HPDE6-E6E7 (cell line): ENCODE measurements around the gene LDB2.

Experiments used
- DNase-seq: peaks from one replicate; pipeline ENCODE4 v3.0.0; 2011; ENCODE audit warnings: missing footprints; ENCODE audit errors: extremely low spot score

The LDB2 gene

GRCh38 chr4:16721613-16722291 is 176.7 kb downstream of the LDB2 start:
- DNase-seq = no peak

- no peak for DNase-seq
These were observed 177.7 kb downstream of the LDB2 start for GRCh38 chr4:16720761-16721160.

GRCh38 chr4:16717266-16717970 is 181.0 kb downstream of the LDB2 start:
- DNase-seq = no peak

- DNase-seq = no peak
These were observed 183.0 kb downstream of the LDB2 start for GRCh38 chr4:16715482-16715881.

GRCh38 chr4:16714191-16714590 is 184.3 kb downstream of the LDB2 start:
- DNase-seq = no peak

GRCh38 chr4:16713696-16714095 is 184.7 kb downstream of the LDB2 start:
- DNase-seq = no peak

- DNase-seq = no peak
These were observed 185.2 kb downstream of the LDB2 start for GRCh38 chr4:16713271-16713670.

GRCh38 chr4:16710198-16710597 is 188.2 kb downstream of the LDB2 start:
- no peak for DNase-seq

GRCh38 chr4:16707874-16708273 is 190.6 kb downstream of the LDB2 start:
- no peak for DNase-seq

- DNase-seq = no peak
These were observed 192.2 kb downstream of the LDB2 start for GRCh38 chr4:16706251-16706650.

- DNase-seq = no peak
These were observed 193.1 kb downstream of the LDB2 start for GRCh38 chr4:16705341-16705740.

GRCh38 chr4:16704489-16704888 is 194.0 kb downstream of the LDB2 start:
- DNase-seq = no peak

GRCh38 chr4:16695896-16696295 is 202.5 kb downstream of the LDB2 start:
- no peak for DNase-seq

- no peak for DNase-seq
These were observed 203.6 kb downstream of the LDB2 start for GRCh38 chr4:16694884-16695276.

- no peak for DNase-seq
These were observed 204.1 kb downstream of the LDB2 start for GRCh38 chr4:16694173-16694883.

- DNase-seq = no peak
These were observed 204.8 kb downstream of the LDB2 start for GRCh38 chr4:16693641-16694040.

- DNase-seq = no peak
These were observed 205.4 kb downstream of the LDB2 start for GRCh38 chr4:16692961-16693506.

- no peak for DNase-seq
These were observed 205.9 kb downstream of the LDB2 start for GRCh38 chr4:16692524-16692923.

- DNase-seq = no peak
These were observed 206.4 kb downstream of the LDB2 start for GRCh38 chr4:16692046-16692445.

- DNase-seq = no peak
These were observed 207.0 kb downstream of the LDB2 start for GRCh38 chr4:16691450-16691849.

- no peak for DNase-seq
These were observed 210.6 kb downstream of the LDB2 start for GRCh38 chr4:16687845-16688244.

GRCh38 chr4:16687011-16687410 is 211.4 kb downstream of the LDB2 start:
- no peak for DNase-seq

GRCh38 chr4:16686195-16686594 is 212.2 kb downstream of the LDB2 start:
- no peak for DNase-seq
